Ovary (tissue), 9 donors: ENCODE results near the gene ARHGAP10. TPM values are rescaled to one million over a fixed set of nuclear protein-coding genes. Genes with fewer than 3 reads are reported as not detected.

Experiments used
- DNase-seq, 5 donors: peaks; one replicate each; pipeline ENCODE4 v3.0.0-alpha.2; 2019 to 2020
- H3K27ac ChIP-seq, 2 donors: fragments of 200-600 bp; one replicate each; pipeline versions ENCODE4 v1.5.1 to v1.8.0; 2019 to 2022
- H3K27me3 ChIP-seq: fragments of 200-600 bp; one replicate; pipeline ENCODE4 v1.8.0; 2022
- H3K36me3 ChIP-seq: fragments of 200-600 bp; sonication (generic); one replicate; pipeline ENCODE4 v1.5.1; 2019
- H3K4me1 ChIP-seq: one replicate; pipeline ENCODE4 v1.8.1; 2013; ENCODE audit warnings: mild to moderate bottlenecking, moderate library complexity; ENCODE audit not compliant: insufficient read depth
- H3K4me3 ChIP-seq: fragments of 200-600 bp; sonication (generic); one replicate; pipeline ENCODE4 v1.5.1; 2017
- H3K9me3 ChIP-seq, 2 donors: fragments of 200-600 bp in 1 of 2; sonication (generic) in 1 of 2; one replicate each; pipeline versions ENCODE4 v1.5.1 to v1.8.1; 2013 to 2019; ENCODE audit warnings: mild to moderate bottlenecking in 1 of 2, moderate library complexity in 1 of 2
- CTCF ChIP-seq, 3 donors: fragments of 450-650 bp in 2 of 3; fragments of 200-600 bp in 1 of 3; IDR thresholded peaks; one replicate each; pipeline versions ENCODE4 v1.5.1 to v1.8.0; 2016 to 2022; ENCODE audit warnings: antibody characterized with exemption in 3 of 3, mild to moderate bottlenecking in 1 of 3
- EP300 ChIP-seq: sonication (generic); formaldehyde crosslinking; IDR thresholded peaks from one replicate; pipeline ENCODE4 v1.6.1; 2017; ENCODE audit warnings: antibody characterized with exemption
- POLR2A ChIP-seq: fragments of 450-650 bp; IDR thresholded peaks from one replicate; pipeline ENCODE4 v1.6.1; 2017; ENCODE audit warnings: antibody characterized with exemption, mild to moderate bottlenecking, moderate library complexity
- WGBS, 3 donors: extraction: QIAGEN DNeasy Blood & Tissue Kit in 1 of 3; methylation state at CpG; one replicate each; pipeline versions ENCODE4 v1.1.5 to v1.1.7; 2013 to 2017; 5-methylcytosine and 5-hydroxymethylcytosine counted together
- intact Hi-C, 4 donors: fragments of 100-400 bp; cut with DNase I; formaldehyde crosslinking; loops; one replicate each; pipeline versions ENCODE4 v1.11.0 to v1.15.1; 2022 to 2023
- polyA plus RNA-seq, 2 donors: library from polyadenylated mRNA; stranded (reverse); fragments of 200-250 nt in 1 of 2; fragments of 350-450 nt in 1 of 2; fragmentation: Illumina TruSeq in 1 of 2; extraction: RNeasy Lipid Tissue Mini Kit (QIAGEN cat#74804) in 1 of 2; gene quantifications; one replicate each; pipeline ENCODE4 v1.2.3, GENCODE V29; 2013 to 2014
- total RNA-seq, 7 donors: library from RNA; depleted of rRNA in 2 of 7; stranded (reverse); fragments of >200 nt in 2 of 7; fragmentation: NEBNext Ultra II Directional in 3 of 7; extraction: Animal tissue kit (Norgen Biotek cat#: 25700) in 3 of 7; gene quantifications; one replicate each; pipeline versions ENCODE4 v1.1.0 to v1.2.4, GENCODE V29; 2016 to 2023
- donor health status: DM: no; HTN: no; CAD: no; lungs with moderate emphysema.
- donor health status: DM: no; HTN: no; CAD: no.
- donor health status: Bipolar disorder and iron deficiency.
- donor health status: DM: yes; HTN: yes; CAD: no.
- donor health status: DM: no; HTN: no; CAD: no.
- donor health status: DM: yes; HTN: yes; CAD: no.

ARHGAP10 gene
- total and polyA plus RNA-seq, 9 donors = 37.1 to 76.7 (median 63.8) TPM

- 95 to 96% (median 96%) methylated on average over 6 of the region's 6 CpGs for WGBS, 3 donors
- peak overlapping the region in 1 of 2 donors; percentile 2 for H3K27ac ChIP-seq
- H3K4me3 ChIP-seq = no peak overlapping the region
- H3K9me3 ChIP-seq = no peaks in the 10 kb centered on the region
- no peaks in the 10 kb centered on the region for H3K27me3 ChIP-seq
- H3K36me3 ChIP-seq = no peaks in the 10 kb centered on the region
- intact Hi-C loops = loop anchor here in 1 of 4 donors (10.0 kb wide), 1 partner anchor 86 kb away; the partner anchor contains the start of gene ARHGAP10
- no peak for TF ChIP-seq CTCF (IDR thresholded peaks at IDR 0.05)
- no peak for TF ChIP-seq POLR2A
- no peak for TF ChIP-seq EP300
- peaks cover 24% of the 10 kb centered on the region for H3K4me1 ChIP-seq
- no peak for DNase-seq
Measured at GRCh38 chr4:147820975-147821374, 89.1 kb downstream of the ARHGAP10 start.

- TF ChIP-seq CTCF (IDR thresholded peaks at IDR 0.05) = no peak
- no peaks in the 10 kb centered on the region for H3K9me3 ChIP-seq
- peak overlapping the region in 1 of 2 donors; percentile 54 for H3K27ac ChIP-seq
- no peak overlapping the region for H3K4me3 ChIP-seq
- intact Hi-C loops = loop anchor here in 1 of 4 donors (10.0 kb wide), 1 partner anchor 87 kb away; the partner anchor contains the start of gene ARHGAP10
- peaks cover 24% of the 10 kb centered on the region for H3K4me1 ChIP-seq
- WGBS, 3 donors = 8 to 25% (median 14%) methylated on average over 2 of the region's 2 CpGs
- H3K27me3 ChIP-seq = no peaks in the 10 kb centered on the region
- no peaks in the 10 kb centered on the region for H3K36me3 ChIP-seq
- DNase-seq = no peak
Measured at GRCh38 chr4:147821555-147821954, 89.7 kb downstream of the ARHGAP10 start.

- TF ChIP-seq POLR2A (no peak), CTCF (IDR thresholded peaks at IDR 0.05) (no peak), EP300 (no peak)
- Histone ChIP-seq H3K27ac (peak overlapping the region in 1 of 2 donors; percentile 54), H3K4me1 (peaks cover 23% of the 10 kb centered on the region), H3K27me3 (no peaks in the 10 kb centered on the region), H3K9me3 (no peaks in the 10 kb centered on the region), H3K36me3 (no peaks in the 10 kb centered on the region), H3K4me3 (no peak overlapping the region)
- intact Hi-C loops = loop anchor here in 1 of 4 donors (10.0 kb wide), 1 partner anchor 87 kb away; the partner anchor contains the start of gene ARHGAP10
- peak; percentile 85 to 97 (median 96) for DNase-seq
Measured at GRCh38 chr4:147822128-147822527, 90.2 kb downstream of the ARHGAP10 start.

- 69 to 83% (median 81%) methylated on average over 3 of the region's 3 CpGs for WGBS, 3 donors
- no peaks in the 10 kb centered on the region for H3K36me3 ChIP-seq
- intact Hi-C loops = loop anchor here in 1 of 4 donors (10.0 kb wide), 1 partner anchor 88 kb away; the partner anchor contains the start of gene ARHGAP10
- H3K4me3 ChIP-seq = no peak overlapping the region
- no peaks in the 10 kb centered on the region for H3K9me3 ChIP-seq
- no peaks in the 10 kb centered on the region for H3K27me3 ChIP-seq
- no peak for DNase-seq
- peaks cover 21% of the 10 kb centered on the region for H3K4me1 ChIP-seq
- peak overlapping the region in 1 of 2 donors; percentile 21 for H3K27ac ChIP-seq
- TF ChIP-seq CTCF (IDR thresholded peaks at IDR 0.05) (no peak), EP300 (no peak), POLR2A (no peak)
Measured at GRCh38 chr4:147823130-147823529, 91.2 kb downstream of the ARHGAP10 start.
